DND-41 (cell line): ENCODE results near the gene PSD2.

Experiments used
- CTCF ChIP-seq: IDR thresholded peaks from 2 replicates; pipeline ENCODE4 v1.5.1; 2012; ENCODE audit warnings: borderline replicate concordance, low read length, moderate library complexity, mild to moderate bottlenecking; ENCODE audit not compliant: poor library complexity, severe bottlenecking; ENCODE audit errors: extremely low read depth
- EZH2 ChIP-seq: IDR thresholded peaks from 3 replicates; pipeline ENCODE4 v1.6.1; 2012; ENCODE audit warnings: borderline replicate concordance, low read depth, mild to moderate bottlenecking, moderate library complexity, low read length, inconsistent platforms; ENCODE audit not compliant: severe bottlenecking

GRCh38 chr5:139772927-139773690, 22.5 kb upstream of the PSD2 start:
- TF ChIP-seq CTCF (no peak), EZH2 (no peak)
